ENCODE results near the gene PIK3R2.
A peak's percentile ranks its signal among the peaks of the same experiment; 100 is the strongest.

PIK3R2 gene

DNA sequence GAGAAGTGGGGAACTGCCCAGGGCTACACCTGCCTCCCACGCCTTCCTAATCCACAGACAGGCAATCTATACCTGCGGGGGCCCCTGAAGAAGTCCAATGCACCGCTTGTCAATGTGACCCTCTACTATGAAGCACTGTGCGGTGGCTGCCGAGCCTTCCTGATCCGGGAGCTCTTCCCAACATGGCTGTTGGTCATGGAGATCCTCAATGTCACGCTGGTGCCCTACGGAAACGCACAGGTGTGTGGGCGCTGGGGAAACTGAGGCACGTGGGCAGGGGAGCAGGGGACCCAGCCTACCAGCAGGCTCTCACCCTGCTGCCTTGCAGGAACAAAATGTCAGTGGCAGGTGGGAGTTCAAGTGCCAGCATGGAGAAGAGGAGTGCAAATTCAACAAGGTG lies 22.0 kb downstream of the PIK3R2 start:
- no peak for DNase-seq

DNA sequence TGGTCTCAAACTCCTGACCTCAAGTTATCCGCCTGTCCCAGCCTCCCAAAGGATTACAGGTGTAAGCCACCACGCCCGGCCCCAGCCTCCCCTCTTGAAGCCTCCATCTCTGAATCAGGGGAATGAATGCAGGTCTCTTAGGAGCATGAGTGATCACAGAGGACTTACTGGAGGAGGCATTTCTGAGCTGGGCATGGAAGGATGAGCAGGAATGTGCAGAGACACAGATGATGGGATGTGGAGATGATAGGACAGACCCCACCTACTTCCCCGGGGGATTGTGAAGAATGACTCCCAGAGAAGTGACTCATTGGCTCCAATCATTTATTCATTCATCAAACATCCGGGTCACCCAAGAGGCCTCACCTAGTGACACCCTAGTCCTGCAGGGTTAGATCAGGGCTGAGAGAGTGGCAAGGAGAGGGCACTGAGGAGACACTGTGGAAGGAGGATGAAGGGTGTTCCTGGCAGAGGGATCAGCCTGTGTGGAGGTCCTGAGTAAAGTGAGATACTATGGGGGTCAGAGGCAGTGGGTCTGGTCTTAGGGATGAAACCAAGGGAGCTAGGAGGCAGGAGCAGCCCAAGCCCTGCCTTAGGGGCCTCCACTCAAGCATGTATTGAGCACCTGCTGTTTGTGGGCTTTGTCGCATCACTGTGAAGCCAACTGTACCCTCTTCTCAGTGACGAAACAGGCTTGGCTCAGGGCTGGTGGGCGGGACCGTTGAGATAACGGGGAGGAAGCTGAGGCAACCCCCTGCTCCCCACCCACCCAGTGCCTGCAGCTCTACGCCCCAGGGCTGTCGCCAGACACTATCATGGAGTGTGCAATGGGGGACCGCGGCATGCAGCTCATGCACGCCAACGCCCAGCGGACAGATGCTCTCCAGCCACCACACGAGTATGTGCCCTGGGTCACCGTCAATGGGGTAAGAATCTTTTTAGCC lies 23.7 kb downstream of the PIK3R2 start:
- no peak for DNase-seq

GRCh38 chr19:18179957-18180356 lies 27.0 kb downstream of the PIK3R2 start:
- no peak for DNase-seq

DNA sequence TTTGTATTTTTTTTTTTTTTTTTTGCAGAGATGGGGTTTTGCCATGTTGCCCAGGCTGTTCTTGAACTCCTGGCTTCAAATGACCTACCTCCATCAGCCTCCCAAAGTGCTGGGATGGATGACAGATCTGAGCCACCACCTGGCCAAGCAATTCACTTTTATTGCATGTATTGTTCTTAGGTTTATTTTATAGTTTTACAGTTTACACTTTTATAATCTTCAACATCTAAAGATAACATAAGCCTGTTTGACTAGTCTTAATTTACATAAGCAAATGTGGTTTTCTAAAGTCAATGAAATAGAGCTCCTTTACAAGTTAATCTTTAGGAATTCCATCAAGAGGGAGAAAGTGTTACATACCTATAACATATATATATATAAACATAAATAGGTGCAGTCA lies 30.6 kb downstream of the PIK3R2 start:
- no peak for DNase-seq

DNA sequence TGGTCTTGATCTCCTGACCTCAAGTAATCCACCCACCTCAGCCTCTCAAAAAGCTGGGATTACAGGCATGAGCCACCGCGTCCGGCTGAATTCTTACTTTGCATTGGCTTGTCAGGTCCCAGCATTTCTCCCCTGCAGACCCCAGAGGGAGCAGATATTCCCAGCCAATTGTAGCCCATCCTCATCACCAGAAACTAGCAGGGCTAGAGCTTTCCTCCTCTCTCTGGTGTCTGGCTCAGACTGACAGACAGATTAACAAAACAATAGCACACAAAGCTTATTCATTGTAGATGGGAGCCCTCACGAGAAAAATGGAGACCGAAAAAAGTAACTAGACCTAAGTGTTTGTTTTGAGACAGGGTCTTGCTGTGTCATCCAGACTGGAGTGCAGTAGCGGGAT lies 32.6 kb downstream of the PIK3R2 start:
- DNase-seq, result no peak

DNA sequence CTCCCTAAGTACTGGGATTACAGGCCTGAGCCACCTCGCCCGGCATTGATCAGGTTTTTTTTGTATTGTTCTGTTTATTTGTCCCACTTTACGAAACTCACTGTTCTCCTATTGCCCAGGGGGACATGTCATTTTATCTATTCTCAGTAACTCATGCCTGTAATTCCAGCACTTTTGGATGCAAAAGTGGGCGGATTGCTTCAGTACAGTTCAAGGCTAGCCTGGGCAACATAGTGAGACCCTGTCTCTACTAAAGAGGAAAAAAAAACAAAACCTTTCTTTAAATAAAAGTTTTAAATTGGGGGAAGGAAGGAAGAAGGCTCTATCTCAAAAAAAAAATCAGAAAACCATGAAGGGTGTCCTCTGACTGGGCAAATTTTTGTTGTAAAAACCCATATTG lies 37.3 kb downstream of the PIK3R2 start:
- DNase-seq, result no peak

- no peak for DNase-seq
Observed at GRCh38 chr19:18191640-18192062, 38.7 kb downstream of the PIK3R2 start.

GRCh38 chr19:18192673-18193387 lies 39.9 kb downstream of the PIK3R2 start, which contains the start of gene MPV17L2:
MPV17L2 (plus strand) TSS chr19:18193218; CDS start chr19:18193282, 64 bp downstream.
- DNase-seq, result peak; percentile 97

GRCh38 chr19:18193388-18194180 lies 40.6 kb downstream of the PIK3R2 start:
- no peak for DNase-seq

- no peak for DNase-seq
Observed at GRCh38 chr19:18194181-18194530, 41.2 kb downstream of the PIK3R2 start.

- no peak for DNase-seq
Observed at GRCh38 chr19:18194554-18195238, 41.7 kb downstream of the PIK3R2 start.

- no peak for DNase-seq
Observed at GRCh38 chr19:18196511-18196845, 43.5 kb downstream of the PIK3R2 start.

GRCh38 chr19:18197306-18197705 lies 44.3 kb downstream of the PIK3R2 start:
- no peak for DNase-seq

DNA sequence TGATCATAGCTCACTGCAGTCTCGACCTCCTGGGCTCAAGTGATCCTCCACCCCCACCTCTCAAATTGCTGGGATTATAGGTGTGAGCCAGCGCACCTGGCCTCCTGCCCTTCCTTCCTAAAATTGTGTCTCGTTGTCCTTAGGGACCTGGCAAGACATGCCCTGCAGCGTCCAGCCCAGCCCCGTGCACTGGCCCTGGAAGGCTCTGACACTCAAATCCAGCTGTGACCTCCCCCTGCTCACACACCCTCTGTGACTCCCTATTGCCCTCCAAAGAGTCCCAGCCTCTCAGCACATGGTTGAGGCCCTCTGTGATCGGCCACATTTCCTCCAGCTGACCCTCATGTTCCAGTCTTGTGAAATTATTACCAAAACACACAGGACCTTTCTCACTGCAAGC lies 45.0 kb downstream of the PIK3R2 start:
- DNase-seq, result no peak

- no peak for DNase-seq
Observed at GRCh38 chr19:18198374-18198773, 45.4 kb downstream of the PIK3R2 start.

- no peak for DNase-seq
Observed at GRCh38 chr19:18202397-18202777, 49.4 kb downstream of the PIK3R2 start.

DNA sequence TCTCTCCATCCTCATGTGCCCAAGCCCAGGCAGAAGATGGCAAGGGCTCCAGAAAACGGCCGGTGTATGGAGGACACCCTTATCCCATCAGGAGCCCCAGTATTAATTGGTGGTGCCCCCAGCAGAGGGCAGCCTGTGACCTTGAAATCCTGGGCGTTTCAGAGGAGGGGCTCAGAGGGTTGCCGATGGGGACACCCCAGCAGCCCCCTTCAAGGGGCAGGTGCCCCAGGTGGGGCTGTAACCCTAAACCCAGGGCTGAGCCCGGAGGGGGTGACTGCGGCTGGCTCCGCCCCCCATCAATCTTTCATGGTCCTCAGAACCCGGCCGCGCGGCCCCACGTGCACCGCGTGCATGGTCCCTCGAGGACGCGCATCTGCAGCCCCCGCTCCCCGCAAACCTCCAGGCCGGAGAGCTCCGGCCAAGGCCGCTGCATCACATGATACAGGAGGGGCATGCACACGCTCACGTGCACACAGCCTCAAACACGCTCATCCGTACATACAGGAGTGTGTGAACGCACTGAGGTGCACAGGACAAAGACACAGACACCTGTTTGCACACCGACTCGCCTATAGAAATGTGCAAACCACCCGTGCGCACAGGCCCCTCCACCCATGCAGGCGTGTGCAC lies 49.9 kb downstream of the PIK3R2 start:
- no peak for DNase-seq

DNA sequence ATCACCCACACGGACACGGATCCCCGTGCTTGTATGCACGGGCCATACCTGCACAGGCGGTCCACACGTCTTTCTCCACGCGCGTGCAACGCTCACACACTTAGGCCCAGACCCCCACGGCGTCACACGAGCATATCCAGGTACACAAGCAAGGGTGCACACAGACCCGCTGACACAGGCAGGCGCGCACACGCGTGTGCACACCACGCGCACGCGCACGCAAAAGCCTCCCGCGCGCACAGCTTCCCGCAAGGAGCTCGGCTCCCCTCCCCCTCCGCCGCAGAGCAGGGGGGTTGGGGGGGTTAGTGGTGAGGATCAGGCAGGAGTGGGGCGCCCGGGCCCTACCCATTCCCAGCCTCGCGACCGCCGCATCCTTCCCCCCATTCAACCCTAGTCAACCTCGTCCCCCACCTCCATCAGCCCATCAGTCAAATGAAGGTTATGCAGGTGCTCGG lies 50.5 kb downstream of the PIK3R2 start:
- no peak for DNase-seq

GRCh38 chr19:18203863-18204393 lies 51.0 kb downstream of the PIK3R2 start, which contains the start of gene RAB3A:
RAB3A (minus strand) TSS chr19:18204042; CDS start chr19:18202740, 1,302 bp downstream.
- DNase-seq, result peak; percentile 98

GRCh38 chr19:18204394-18205199 lies 51.6 kb downstream of the PIK3R2 start:
- DNase-seq, result no peak

Data from NCI-H1417 treated with DMSO at 0.1 percent for 48 hours (cell line).